Natural killer cell treated with Interleukin-12 subunit alpha and Interleukin-12 subunit beta and Interleukin-15 and Interleukin-18, amount 100 ng/mL, for 72 hours (primary cell): ENCODE data around the gene GGT7. TPM values are rescaled to one million over a fixed set of nuclear protein-coding genes. Genes with fewer than 3 reads are reported as not detected.
"Not testable (repeated sequence)": the region's sequence is repeated elsewhere in the genome, so short reads cannot be mapped to it uniquely, and the experiment has no call there.

Experiments
- ATAC-seq, 2 donors: fragments of 150-1000 bp; cut with Tn5 transposase in 1 of 2; sonication (Bioruptor Pico), chemical (Tn5 transposase) in 1 of 2; 2 replicates each; pipeline ENCODE4 v1.10.0; 2021
- DNase-seq: peaks from one replicate; pipeline ENCODE4 v3.0.0; 2022; ENCODE audit warnings: low spot score
- H3K27ac Mint-ChIP-seq, 2 donors: 1 replicate in 1 of 2; 2 replicates in 1 of 2; pipeline ENCODE4 v1.8.0; 2022; ENCODE audit warnings: mixed read lengths in 2 of 2, mild to moderate bottlenecking in 1 of 2, moderate library complexity in 1 of 2
- H3K27me3 Mint-ChIP-seq, 2 donors: 1 replicate in 1 of 2; 2 replicates in 1 of 2; pipeline ENCODE4 v1.8.0; 2022; ENCODE audit warnings: mixed read lengths in 2 of 2
- H3K36me3 Mint-ChIP-seq: one replicate; pipeline ENCODE4 v1.8.0; 2022; ENCODE audit warnings: mixed read lengths
- H3K4me1 Mint-ChIP-seq, 2 donors: 1 replicate in 1 of 2; 2 replicates in 1 of 2; pipeline ENCODE4 v1.8.0; 2022; ENCODE audit warnings: low read depth in 2 of 2, mixed read lengths in 2 of 2, mild to moderate bottlenecking in 1 of 2
- H3K4me3 Mint-ChIP-seq: one replicate; pipeline ENCODE4 v1.8.0; 2022; ENCODE audit warnings: mixed read lengths
- H3K9me3 Mint-ChIP-seq: 2 replicates; pipeline ENCODE4 v1.8.0; 2022; ENCODE audit warnings: mixed read lengths
- total RNA-seq, 2 donors: library from RNA; stranded (reverse); gene quantifications; one replicate each; pipeline ENCODE4 v1.2.3, GENCODE V29; 2022

GGT7 gene
- total RNA-seq, 2 donors from 2014 or later, result 4.0 to 7.3 TPM

DNA sequence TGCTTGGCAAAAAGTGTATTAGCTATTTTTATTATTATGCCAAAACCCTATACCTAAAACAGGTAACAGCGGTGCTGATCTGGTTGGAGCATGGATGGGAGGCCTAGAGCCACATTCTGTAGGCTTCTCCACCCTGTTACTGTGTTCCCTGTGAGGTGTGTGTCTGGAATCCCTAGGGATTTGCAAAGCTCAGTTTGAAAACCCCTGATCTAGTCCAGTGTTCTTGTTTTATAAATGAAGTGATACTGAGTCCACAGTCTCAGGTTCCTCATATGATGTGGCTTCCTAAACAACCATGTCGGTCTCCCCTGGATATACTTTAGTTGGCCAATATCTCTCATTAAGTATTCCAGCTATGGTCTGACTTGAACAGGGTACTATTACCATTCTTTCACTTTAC is 20.0 kb upstream of the GGT7 start:
- Mint-ChIP-seq H3K27ac (peak overlapping the region in 1 of 2 donors; percentile 55), H3K36me3 (no peaks in the 10 kb centered on the region), H3K4me3 (no peak overlapping the region), H3K9me3 (no peaks in the 10 kb centered on the region), H3K4me1 (peaks cover 7 to 27% of the 10 kb centered on the region in 2 donors), H3K27me3 (peaks cover 7 to 14% of the 10 kb centered on the region in 2 donors)
- ATAC-seq (no peak), DNase-seq (no peak)

GRCh38 chr20:34891166-34892062 is 18.8 kb upstream of the GGT7 start:
- Mint-ChIP-seq H3K4me3 (peak overlapping the region; percentile 49), H3K4me1 (peaks cover 7 to 27% of the 10 kb centered on the region in 2 donors), H3K9me3 (no peaks in the 10 kb centered on the region), H3K36me3 (no peaks in the 10 kb centered on the region), H3K27me3 (peaks cover 7 to 14% of the 10 kb centered on the region in 2 donors), H3K27ac (peak overlapping the region; percentile 22 to 55)
- peak; percentile 60 to 90 for ATAC-seq
- no peak for DNase-seq

DNA sequence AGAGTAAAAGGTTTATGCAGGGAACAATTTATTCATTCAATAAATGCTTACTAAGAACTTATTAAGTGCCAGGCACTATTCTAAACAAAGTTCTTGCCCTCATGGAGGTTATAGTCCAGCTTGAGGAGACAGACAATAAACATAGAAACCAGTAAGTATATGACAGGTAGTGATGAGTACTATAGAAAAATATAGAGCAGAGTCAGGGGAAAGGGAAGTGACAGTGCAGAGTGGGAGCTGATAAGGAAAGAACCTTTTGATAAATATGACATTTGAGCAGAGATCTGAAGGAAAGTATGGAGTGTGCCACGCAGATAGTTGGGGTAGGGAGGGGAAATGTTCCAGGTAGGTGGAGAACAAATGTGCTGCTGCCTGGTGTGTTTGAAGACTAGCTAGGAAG is 15.8 kb upstream of the GGT7 start:
- Mint-ChIP-seq H3K36me3 (no peaks in the 10 kb centered on the region), H3K4me3 (no peak overlapping the region), H3K9me3 (no peaks in the 10 kb centered on the region), H3K27me3 (peaks cover 7 to 14% of the 10 kb centered on the region in 2 donors), H3K4me1 (peaks cover 7 to 27% of the 10 kb centered on the region in 2 donors), H3K27ac (peak overlapping the region in 1 of 2 donors; percentile 1)
- ATAC-seq (no peak), DNase-seq (no peak)

DNA sequence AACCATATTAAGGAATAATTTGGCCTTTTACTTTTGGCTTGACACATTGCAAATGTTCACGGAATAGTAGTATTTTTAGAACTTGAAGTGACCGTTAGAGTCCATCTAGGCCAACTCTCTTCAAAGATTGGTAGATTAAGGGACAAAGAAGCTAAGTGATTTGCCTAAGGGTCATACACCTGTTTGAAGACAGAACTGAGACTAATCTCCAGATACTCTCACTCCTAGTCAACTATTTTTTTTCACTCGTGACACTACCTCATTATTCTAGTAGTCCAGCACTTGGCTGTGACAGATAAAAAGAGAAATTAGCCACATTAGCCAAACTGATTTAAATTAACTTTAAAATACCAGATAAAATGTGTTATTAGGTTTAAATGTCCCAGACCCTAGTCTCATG is 14.4 kb upstream of the GGT7 start:
- H3K4me3 Mint-ChIP-seq, result no peak overlapping the region
- H3K27ac Mint-ChIP-seq, result no peak overlapping the region
- no peak for ATAC-seq
- H3K4me1 Mint-ChIP-seq, result peaks cover 7 to 21% of the 10 kb centered on the region in 2 donors
- no peak for DNase-seq
- peaks cover 7 to 14% of the 10 kb centered on the region in 2 donors for H3K27me3 Mint-ChIP-seq
- H3K9me3 Mint-ChIP-seq, result no peaks in the 10 kb centered on the region
- no peaks in the 10 kb centered on the region for H3K36me3 Mint-ChIP-seq

GRCh38 chr20:34886122-34886521 is 13.5 kb upstream of the GGT7 start:
- Mint-ChIP-seq H3K4me1 (peaks cover 4 to 17% of the 10 kb centered on the region in 2 donors), H3K4me3 (no peak overlapping the region), H3K36me3 (no peaks in the 10 kb centered on the region), H3K9me3 (no peaks in the 10 kb centered on the region), H3K27me3 (peaks cover 7 to 14% of the 10 kb centered on the region in 2 donors), H3K27ac (no peak overlapping the region)
- ATAC-seq, result no peak
- DNase-seq, result no peak

DNA sequence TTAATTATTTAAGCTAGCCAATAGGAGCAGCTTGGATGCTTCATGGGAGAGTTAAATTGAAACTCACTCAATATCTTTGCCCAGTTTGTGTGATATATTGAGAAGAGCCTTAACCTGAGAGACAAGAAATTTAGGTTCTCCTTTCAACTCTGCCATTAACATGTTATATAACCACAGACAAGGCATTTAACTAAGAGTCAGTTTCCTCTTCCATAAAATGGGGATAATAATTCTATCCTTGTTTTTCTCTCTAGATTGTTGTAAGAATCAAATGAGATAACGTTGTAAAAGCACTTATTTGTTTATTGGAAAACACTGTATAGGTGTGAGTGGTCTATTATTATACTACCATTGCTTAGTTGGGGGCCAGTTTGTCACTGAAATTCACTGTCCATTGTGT is 11.6 kb upstream of the GGT7 start:
- H3K27ac Mint-ChIP-seq, result no peak overlapping the region
- ATAC-seq (no peak), DNase-seq (no peak)
- no peak overlapping the region for H3K4me3 Mint-ChIP-seq
- no peaks in the 10 kb centered on the region for H3K4me1 Mint-ChIP-seq
- H3K9me3 Mint-ChIP-seq, result no peaks in the 10 kb centered on the region
- peaks cover 3 to 5% of the 10 kb centered on the region in 2 donors for H3K27me3 Mint-ChIP-seq
- no peaks in the 10 kb centered on the region for H3K36me3 Mint-ChIP-seq

GRCh38 chr20:34883809-34884208 is 11.2 kb upstream of the GGT7 start:
- no peak overlapping the region for H3K4me3 Mint-ChIP-seq
- no peaks in the 10 kb centered on the region for H3K9me3 Mint-ChIP-seq
- H3K27ac Mint-ChIP-seq, result no peak overlapping the region
- peaks cover 8% of the 10 kb centered on the region in 2 donors for H3K27me3 Mint-ChIP-seq
- DNase-seq, result no peak
- no peak for ATAC-seq
- H3K36me3 Mint-ChIP-seq, result no peaks in the 10 kb centered on the region
- no peaks in the 10 kb centered on the region for H3K4me1 Mint-ChIP-seq

GRCh38 chr20:34883087-34883688 is 10.5 kb upstream of the GGT7 start:
- peaks cover 4 to 8% of the 10 kb centered on the region in 2 donors for H3K27me3 Mint-ChIP-seq
- no peak overlapping the region for H3K27ac Mint-ChIP-seq
- no peaks in the 10 kb centered on the region for H3K36me3 Mint-ChIP-seq
- no peaks in the 10 kb centered on the region for H3K9me3 Mint-ChIP-seq
- H3K4me3 Mint-ChIP-seq, result no peak overlapping the region
- ATAC-seq (no peak), DNase-seq (no peak)
- H3K4me1 Mint-ChIP-seq, result no peaks in the 10 kb centered on the region

DNA sequence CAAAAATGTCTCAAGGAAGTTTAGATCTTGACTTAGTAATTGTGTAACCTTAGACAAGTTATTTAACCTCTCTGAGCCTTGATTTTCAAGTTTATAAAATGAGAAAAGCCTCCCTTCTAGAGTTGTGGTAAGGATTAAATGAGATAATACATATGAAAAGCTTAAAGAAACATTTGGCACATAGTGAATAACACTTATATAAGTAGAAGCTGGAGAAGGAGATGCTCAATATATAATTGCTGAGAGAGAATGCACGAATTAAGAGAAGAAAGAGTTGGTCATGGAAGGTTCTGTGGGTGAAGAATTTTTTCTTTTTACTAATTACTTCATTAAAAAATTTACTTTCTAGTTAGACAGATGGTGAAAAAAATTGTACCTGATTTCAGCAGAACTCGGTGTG is 9.0 kb upstream of the GGT7 start:
- H3K27ac Mint-ChIP-seq, result no peak overlapping the region
- ATAC-seq, result no peak
- no peaks in the 10 kb centered on the region for H3K36me3 Mint-ChIP-seq
- H3K4me1 Mint-ChIP-seq, result peaks cover 3 to 6% of the 10 kb centered on the region in 2 donors
- peaks cover 6 to 15% of the 10 kb centered on the region in 2 donors for H3K27me3 Mint-ChIP-seq
- DNase-seq, result no peak
- no peaks in the 10 kb centered on the region for H3K9me3 Mint-ChIP-seq
- no peak overlapping the region for H3K4me3 Mint-ChIP-seq

GRCh38 chr20:34880971-34881370 is 8.3 kb upstream of the GGT7 start:
- DNase-seq, H3K9me3 Mint-ChIP-seq, ATAC-seq, H3K27ac Mint-ChIP-seq, H3K36me3 Mint-ChIP-seq, H3K4me1 Mint-ChIP-seq, H3K4me3 Mint-ChIP-seq: not testable (repeated sequence)
- H3K27me3 Mint-ChIP-seq, result peaks cover 6 to 15% of the 10 kb centered on the region in 2 donors

DNA sequence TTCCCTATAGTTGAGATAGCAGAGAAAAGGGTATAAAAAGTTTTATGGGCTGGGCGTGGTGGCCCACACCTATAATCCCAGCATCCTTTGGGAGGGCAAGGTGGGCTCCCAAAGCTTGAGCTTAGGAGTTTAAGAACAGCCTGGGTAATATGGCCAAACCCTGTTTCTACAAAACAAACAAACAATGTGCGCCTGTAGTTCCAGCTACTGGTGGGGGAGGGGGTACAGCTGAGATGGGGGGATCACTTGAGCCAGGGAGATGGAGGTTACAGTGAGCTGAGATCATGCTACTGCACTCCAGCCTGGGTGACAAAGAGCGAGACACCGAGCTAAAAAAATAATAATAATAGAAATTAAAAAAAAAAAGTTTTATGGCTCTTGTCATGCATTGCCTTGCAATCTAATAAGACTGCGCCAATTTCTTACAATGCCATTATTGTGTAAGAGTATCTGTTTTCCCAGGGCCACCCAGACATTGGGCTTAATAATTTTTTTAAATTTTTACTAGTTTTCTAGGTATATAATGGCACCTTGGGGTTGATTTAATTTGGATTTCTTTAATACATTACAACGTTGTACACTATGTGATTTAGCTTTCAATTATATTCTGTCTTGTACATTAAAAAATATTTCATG is 7.7 kb upstream of the GGT7 start:
- H3K36me3 Mint-ChIP-seq, result no peaks in the 10 kb centered on the region
- H3K27ac Mint-ChIP-seq, result no peak overlapping the region
- no peaks in the 10 kb centered on the region for H3K9me3 Mint-ChIP-seq
- ATAC-seq, result no peak
- no peak overlapping the region for H3K4me3 Mint-ChIP-seq
- H3K27me3 Mint-ChIP-seq, result peaks cover 6 to 15% of the 10 kb centered on the region in 2 donors
- H3K4me1 Mint-ChIP-seq, result peaks cover 13 to 15% of the 10 kb centered on the region in 2 donors
- no peak for DNase-seq

GRCh38 chr20:34876406-34877282 is 4.0 kb upstream of the GGT7 start, which contains the start of gene ACSS2:
ACSS2 (plus strand) TSS chr20:34876612; CDS start chr20:34876646, 34 bp downstream.
- ATAC-seq (peak; percentile 91 to 93), DNase-seq (no peak)
- no peaks in the 10 kb centered on the region for H3K9me3 Mint-ChIP-seq
- H3K36me3 Mint-ChIP-seq, result no peaks in the 10 kb centered on the region
- peaks cover 44 to 49% of the 10 kb centered on the region in 2 donors for H3K4me1 Mint-ChIP-seq
- H3K27me3 Mint-ChIP-seq, result peaks cover 10 to 15% of the 10 kb centered on the region in 2 donors
- peak within 1 kb of the TSS; percentile 39 to 42 for H3K27ac Mint-ChIP-seq
- peak within 1 kb of the TSS; percentile 71 for H3K4me3 Mint-ChIP-seq
